IPS-18c (cell line): Measurements from ENCODE around the gene RIMBP3B.
"Not testable (repeated sequence)": the region's sequence is repeated elsewhere in the genome, so short reads cannot be mapped to it uniquely, and the experiment has no call there.

Source experiments
- H3K4me3 ChIP-seq: 2 replicates; pipeline ENCODE4 v1.7.0; 2013; ENCODE audit warnings: low read depth, mild to moderate bottlenecking, low read length, moderate library complexity; ENCODE audit not compliant: insufficient read depth
- H3K9me3 ChIP-seq: one replicate; pipeline ENCODE4 v1.6.1; 2013; ENCODE audit warnings: mild to moderate bottlenecking, low read length, moderate library complexity; ENCODE audit not compliant: control insufficient read depth, insufficient read depth

Gene RIMBP3B, protein sequence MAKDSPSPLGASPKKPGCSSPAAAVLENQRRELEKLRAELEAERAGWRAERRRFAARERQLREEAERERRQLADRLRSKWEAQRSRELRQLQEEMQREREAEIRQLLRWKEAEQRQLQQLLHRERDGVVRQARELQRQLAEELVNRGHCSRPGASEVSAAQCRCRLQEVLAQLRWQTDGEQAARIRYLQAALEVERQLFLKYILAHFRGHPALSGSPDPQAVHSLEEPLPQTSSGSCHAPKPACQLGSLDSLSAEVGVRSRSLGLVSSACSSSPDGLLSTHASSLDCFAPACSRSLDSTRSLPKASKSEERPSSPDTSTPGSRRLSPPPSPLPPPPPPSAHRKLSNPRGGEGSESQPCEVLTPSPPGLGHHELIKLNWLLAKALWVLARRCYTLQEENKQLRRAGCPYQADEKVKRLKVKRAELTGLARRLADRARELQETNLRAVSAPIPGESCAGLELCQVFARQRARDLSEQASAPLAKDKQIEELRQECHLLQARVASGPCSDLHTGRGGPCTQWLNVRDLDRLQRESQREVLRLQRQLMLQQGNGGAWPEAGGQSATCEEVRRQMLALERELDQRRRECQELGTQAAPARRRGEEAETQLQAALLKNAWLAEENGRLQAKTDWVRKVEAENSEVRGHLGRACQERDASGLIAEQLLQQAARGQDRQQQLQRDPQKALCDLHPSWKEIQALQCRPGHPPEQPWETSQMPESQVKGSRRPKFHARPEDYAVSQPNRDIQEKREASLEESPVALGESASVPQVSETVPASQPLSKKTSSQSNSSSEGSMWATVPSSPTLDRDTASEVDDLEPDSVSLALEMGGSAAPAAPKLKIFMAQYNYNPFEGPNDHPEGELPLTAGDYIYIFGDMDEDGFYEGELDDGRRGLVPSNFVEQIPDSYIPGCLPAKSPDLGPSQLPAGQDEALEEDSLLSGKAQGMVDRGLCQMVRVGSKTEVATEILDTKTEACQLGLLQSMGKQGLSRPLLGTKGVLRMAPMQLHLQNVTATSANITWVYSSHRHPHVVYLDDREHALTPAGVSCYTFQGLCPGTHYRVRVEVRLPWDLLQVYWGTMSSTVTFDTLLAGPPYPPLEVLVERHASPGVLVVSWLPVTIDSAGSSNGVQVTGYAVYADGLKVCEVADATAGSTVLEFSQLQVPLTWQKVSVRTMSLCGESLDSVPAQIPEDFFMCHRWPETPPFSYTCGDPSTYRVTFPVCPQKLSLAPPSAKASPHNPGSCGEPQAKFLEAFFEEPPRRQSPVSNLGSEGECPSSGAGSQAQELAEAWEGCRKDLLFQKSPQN (N-terminal part only)

DNA sequence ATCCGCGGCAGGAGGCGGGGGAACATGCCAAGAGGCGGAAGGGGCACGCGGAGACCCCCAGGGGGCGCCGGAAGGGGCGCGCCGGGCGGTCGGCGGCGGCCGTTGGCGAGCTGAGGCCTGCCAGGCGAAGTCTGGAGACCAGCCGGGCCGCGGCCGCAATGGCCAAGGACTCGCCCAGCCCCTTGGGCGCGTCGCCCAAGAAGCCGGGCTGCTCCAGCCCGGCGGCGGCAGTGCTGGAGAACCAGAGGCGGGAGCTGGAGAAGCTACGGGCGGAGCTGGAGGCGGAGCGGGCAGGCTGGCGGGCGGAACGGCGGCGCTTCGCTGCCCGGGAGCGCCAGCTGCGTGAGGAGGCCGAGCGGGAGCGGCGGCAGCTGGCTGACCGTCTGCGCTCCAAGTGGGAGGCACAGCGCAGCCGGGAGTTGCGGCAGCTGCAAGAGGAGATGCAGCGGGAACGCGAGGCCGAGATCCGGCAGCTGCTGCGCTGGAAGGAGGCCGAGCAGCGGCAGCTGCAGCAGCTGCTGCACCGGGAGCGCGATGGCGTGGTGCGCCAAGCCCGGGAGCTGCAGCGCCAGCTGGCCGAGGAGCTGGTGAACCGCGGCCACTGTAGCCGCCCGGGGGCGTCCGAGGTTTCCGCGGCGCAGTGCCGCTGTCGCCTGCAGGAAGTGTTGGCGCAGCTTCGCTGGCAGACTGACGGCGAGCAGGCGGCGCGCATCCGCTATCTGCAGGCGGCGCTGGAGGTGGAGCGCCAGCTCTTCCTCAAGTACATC is at the start of gene RIMBP3B:
RIMBP3B (plus strand) TSS at position 51 of the 767 bp plus-strand sequence; CDS start at position 159, 108 bp downstream.
- H3K9me3 ChIP-seq, H3K4me3 ChIP-seq: not testable (repeated sequence)

DNA sequence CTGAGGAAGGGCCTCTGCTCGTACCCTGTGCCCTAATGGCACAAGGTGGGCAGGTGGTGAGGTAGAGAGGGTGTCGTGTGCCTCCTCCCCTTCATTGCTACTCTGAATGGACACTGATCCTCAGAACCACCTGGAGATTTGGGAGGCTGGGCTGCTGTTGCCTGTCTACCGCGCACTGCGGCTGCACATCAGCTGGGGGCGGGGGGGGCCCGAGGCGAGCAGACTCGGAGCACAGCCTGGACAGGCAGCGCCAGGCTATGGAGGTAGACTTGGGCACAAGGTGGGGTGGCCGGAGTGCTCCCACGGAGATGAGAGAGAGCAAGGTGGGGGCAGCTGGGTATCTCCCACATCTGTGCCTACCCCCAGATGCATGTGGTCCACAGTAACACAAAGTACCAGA is 26.0 kb upstream of the RIMBP3B start:
- H3K9me3 ChIP-seq, H3K4me3 ChIP-seq: not testable (repeated sequence)

DNA sequence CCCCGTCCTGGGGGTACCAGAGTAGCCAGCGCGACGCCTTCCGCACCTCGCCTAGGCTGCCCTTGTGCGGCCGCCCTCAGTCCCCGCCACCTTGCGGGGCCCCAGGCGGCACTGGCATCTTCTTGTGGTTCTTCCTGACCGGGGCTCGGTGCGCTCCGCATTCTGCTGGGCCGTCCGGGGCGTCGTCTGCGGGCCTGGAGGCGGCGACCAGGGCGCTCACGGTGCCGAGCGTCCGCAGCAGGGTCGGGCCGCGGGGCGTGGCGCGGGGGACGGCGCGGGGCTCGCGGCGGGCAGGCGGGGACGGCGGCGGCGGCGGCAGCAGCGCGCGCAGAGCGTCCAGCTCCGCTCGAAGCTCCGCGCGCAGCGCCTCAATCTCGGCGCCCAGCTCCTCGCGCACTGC is 23.0 kb upstream of the RIMBP3B start:
- H3K4me3 ChIP-seq, H3K9me3 ChIP-seq: not testable (repeated sequence)

DNA sequence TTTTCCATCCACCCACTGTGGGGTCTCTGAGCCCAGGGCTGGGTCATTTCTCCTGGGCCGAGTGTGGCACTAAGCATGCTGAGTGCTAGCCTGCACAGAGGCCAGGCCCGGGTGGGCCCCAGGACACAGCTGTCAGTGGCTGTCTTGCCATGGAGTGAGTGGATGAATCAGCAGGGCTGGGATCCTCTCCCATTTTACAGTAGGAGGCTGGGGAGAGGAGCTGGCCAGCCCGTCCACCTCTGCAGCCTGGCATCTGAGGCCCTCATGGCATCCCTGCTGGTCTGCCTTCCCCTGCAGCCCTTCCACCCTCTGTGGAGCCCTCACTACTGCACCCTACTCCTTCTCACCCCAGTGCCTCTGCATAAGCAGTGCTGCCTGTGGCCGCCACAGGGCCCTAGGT is 21.1 kb upstream of the RIMBP3B start:
- not testable (repeated sequence) for H3K9me3 ChIP-seq, H3K4me3 ChIP-seq

DNA sequence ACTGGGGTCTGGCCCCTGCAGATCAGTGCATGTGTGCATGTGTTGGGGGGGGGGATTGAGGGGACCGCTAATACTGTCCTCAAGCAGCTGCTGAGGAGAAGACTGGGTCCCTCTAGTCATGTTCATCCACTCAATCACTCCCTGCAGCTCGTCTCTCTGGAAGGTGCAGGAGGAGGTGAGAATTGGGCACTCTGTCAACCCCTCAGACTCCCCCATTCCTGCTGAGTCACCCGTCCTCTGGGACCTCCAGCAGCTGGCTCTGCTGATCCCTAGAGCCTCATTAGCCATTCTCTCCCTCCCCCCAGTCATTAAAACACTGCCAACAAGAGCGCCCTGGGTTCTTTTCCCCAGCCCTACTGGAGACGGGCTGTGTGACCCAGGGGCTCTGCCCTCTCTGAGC is 20.5 kb upstream of the RIMBP3B start:
- not testable (repeated sequence) for H3K4me3 ChIP-seq, H3K9me3 ChIP-seq

DNA sequence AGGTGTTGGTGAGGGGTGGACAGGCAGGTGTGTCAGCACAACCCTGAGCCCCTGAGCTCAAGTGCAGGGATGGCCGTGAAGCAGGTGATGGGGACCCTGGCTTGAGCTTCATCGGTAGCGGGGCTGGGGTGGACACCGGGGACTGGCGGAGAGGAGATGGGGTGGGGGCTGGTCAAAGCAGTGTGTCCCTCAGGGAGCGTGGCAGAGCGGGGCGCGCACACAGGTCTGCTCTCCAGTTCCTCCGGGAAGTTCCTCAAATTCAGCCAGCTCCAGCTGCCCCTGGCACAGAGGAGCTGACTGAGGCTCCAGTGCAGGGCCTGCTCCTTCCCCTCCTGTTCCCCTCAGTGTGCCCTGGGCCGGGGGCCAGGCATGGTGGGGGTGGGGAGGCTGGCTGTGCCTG is 19.7 kb upstream of the RIMBP3B start:
- not testable (repeated sequence) for H3K9me3 ChIP-seq, H3K4me3 ChIP-seq

DNA sequence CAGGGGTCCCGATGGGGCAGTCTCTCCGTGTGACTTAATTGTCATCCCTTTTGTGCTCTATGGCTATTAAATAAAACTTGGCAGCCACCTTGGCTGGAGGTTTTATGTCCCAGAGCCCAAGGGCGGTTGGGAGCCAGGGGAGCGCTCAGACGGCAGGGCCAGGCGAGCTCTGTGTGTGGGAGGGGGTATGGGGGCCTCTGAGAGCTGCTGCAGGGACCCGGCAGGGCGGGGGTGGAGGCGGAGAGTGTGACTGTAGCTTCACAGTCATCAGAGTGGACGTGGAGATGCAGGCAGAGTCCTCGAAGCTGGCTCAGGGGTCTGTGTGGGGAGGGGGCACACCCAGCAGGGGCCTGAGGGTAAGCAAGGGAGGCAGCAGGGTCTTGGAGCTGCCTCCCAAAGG is 19.2 kb upstream of the RIMBP3B start:
- not testable (repeated sequence) for H3K9me3 ChIP-seq, H3K4me3 ChIP-seq

DNA sequence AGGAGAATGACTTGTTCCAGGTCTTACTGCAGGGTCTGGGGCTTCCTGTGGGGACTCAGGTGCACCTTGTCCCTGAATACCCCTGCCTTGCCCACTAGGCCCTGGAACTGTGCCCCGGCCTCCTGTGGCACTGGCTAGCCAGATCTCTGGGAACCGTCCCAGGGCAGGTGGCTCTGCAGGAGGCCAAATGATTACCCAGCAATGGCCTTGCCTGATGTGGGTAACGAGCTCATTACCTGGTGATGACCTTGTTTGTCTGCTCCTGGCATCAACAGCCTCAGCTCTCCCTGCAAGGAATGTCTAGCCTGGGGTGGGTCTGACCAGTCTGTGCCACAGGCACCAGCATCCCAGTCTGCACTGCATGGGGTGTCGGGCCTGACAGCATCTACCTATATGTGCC is 18.2 kb upstream of the RIMBP3B start:
- not testable (repeated sequence) for H3K4me3 ChIP-seq, H3K9me3 ChIP-seq

DNA sequence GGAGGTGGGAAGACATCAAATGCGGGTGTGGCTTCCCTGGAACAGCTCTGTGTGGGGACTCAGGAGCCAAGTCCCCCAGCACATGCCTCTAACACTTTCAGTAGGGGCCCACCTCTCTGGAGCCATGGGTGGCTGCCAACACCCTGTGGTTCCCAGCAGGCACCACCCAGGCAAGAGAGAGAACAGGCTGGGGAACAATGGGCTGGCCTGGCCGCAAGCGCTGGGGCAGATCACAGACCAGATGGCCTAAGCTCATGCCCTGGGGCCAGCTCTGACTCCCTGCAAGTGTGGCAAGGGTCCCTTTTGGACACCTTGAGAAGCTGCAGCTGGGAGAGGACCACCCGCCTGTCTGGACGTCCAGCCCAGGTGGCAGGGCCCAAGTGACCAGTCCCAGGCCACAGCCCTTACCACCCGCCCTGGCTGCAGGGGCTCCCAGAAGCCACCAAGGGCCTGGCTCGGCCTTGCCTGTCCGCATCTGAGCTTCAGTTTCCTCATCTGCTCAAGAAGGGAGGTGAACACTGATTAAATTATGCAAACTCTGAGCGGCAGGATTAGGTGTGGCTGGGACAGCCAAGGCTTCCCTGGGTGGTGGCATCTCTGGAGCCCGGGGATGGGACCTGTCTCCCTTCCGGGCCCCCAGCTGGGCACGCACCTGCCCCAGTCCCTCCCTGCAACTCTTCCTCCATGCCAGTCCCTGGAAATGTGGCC is 14.8 kb upstream of the RIMBP3B start:
- H3K9me3 ChIP-seq: not testable (repeated sequence)

DNA sequence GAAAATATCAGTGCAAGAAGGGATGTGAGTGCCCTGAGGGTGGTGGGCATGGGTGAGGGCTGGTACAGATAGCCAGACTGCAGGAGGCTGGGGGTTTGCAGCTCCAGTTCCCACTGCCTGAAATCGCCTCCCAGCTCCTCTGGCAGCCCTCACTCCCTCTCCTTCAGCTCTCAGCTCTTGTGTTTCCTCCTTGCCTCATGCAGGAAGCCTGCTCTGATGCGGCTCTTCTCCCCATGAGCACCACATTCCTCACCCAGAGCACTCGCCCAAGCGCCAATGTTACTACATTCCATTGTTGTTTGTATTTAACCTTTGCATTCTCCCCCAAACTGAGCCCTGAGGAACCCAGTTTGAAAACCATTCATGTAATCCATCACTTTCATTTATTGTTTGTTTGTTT is 7.7 kb upstream of the RIMBP3B start:
- not testable (repeated sequence) for H3K4me3 ChIP-seq, H3K9me3 ChIP-seq

More for the DNA sequence above, 14.8 kb upstream of the RIMBP3B start:
- H3K4me3 ChIP-seq: not testable (repeated sequence)

DNA sequence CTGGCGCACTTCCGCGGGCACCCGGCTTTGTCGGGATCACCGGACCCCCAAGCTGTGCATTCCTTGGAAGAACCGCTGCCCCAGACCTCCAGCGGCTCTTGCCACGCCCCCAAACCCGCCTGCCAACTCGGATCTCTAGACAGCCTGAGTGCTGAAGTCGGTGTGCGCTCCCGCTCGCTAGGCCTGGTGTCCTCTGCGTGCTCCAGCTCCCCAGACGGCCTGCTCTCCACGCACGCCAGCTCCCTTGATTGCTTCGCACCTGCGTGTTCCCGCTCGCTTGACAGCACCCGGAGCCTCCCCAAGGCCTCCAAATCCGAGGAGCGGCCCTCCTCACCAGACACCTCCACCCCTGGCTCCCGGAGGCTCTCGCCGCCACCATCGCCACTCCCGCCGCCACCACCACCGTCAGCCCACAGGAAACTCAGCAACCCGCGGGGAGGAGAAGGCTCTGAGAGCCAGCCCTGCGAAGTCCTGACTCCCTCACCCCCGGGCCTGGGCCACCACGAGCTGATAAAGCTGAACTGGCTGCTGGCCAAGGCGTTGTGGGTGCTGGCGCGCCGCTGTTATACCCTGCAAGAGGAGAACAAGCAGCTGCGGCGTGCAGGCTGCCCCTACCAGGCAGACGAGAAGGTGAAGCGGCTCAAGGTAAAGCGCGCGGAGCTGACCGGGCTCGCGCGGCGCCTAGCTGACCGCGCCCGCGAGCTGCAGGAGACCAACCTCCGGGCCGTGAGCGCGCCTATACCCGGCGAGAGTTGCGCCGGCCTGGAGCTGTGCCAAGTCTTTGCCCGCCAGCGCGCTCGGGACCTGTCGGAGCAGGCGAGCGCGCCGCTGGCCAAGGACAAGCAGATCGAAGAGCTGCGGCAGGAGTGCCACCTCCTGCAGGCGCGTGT is 1.2 kb downstream of the RIMBP3B start:
- H3K9me3 ChIP-seq: not testable (repeated sequence)

DNA sequence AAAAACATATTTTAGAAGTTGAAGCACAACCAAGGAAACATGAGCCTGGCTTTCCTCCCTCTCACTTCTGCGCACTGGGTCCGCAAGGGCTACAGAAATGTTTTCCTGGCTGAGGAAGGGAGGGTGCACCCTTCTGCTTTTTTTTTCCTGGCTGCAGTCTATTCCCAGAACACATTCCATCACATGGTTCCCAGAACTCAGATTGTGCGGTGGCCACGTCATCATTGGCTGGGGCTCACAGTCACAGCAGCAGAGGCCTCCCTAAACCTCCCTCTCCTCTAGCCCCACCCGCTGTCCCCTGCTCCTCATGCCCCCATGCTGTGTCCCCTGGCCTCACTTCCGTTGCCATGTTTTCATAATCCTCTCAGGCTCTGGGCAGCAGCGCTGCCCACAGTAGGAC is 5.9 kb downstream of the RIMBP3B start:
- not testable (repeated sequence) for H3K9me3 ChIP-seq, H3K4me3 ChIP-seq

More for the DNA sequence above, 1.2 kb downstream of the RIMBP3B start:
- not testable (repeated sequence) for H3K4me3 ChIP-seq

DNA sequence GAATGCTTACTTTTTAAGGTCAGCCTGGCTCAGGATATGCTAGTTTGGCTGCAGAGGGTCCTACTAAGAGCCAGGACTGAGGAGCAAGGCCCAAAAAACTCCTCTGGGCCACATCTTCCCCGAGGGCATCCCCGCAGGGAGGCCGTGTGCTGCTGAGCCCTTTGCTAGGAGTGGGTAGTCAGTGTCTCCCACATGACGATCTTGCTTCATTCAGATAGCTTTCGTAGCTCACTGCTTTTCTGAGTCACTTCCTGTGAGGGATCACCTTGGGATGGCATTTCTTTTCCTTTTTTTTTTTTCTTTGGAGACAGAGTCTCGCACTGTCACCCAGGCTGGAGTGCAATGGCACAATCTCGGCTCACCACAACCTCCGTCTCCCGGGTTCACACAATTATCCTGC is 6.5 kb downstream of the RIMBP3B start:
- H3K4me3 ChIP-seq, H3K9me3 ChIP-seq: not testable (repeated sequence)

DNA sequence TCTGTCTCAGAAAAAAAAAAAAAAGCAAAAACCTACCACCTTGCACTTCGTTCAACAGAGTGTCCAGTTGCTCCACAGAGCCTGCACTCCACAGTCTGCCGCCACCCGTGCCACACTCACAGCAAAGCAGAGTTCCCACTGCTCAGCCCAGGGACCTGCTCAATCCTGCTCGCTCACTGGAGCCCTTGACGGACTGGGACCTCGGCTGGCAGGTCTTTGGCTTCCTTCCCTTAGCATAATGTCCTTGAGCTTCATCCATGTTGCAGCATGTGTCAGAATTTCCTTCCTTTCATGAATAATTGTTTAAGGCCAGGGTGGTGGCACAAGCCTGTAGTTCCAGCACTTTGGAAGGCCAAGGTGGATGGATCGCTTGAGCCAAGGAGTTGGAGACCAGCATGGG is 11.1 kb downstream of the RIMBP3B start:
- H3K4me3 ChIP-seq, H3K9me3 ChIP-seq: not testable (repeated sequence)

DNA sequence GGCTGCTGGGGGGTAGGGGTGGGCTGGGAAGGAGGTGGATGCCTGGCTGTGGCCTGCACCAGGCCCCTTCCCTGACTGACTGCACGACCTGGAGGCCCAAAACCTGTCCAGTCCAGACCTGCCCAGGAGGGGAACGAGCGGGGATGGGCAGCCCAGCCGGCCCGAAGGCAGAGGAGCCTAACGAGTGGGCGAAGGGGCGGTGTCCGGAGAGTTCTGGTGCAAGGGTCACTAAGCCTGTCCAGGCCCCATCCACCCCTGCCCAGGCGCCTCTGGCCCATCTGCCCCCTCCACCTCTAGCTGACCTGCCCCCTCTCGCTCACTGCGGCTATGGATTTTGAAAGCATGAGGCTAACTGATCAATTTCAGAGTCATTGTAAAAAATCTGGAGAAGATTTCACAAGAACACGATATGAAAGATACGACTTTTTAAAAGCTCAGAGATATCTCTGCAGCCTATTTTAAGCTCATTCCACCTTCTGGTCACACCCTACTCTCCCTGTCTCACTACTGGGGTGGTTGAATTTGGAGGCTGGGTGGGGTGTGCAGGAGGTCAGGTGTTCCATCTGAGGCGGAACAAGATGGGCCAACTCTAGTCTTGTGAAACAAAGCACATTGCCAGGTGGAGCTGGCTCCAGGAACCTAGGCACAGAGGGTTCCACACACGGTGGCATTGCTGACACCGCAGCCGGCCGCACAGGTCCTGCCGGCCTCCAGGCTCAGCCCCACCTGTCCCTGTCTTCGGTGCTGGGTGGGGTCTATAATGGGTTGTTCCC is 17.8 kb downstream of the RIMBP3B start:
- H3K9me3 ChIP-seq, H3K4me3 ChIP-seq: not testable (repeated sequence)
